ENCODE results near the gene MCAM. TPM values are rescaled to one million over a fixed set of nuclear protein-coding genes. Genes with fewer than 3 reads are reported as not detected.

Gene MCAM
- polyA plus RNA-seq, 3 donors, result not detected

- peaks cover 8% of the 10 kb centered on the region for H3K4me1 Mint-ChIP-seq
- Histone ChIP-seq H3K79me2 (ENCODE audit: insufficient read depth, low read length) (peaks cover 8% of the 10 kb centered on the region), H3K4me3 (replicated peaks in 1 of 3; ENCODE audit: low read depth in 2 of 3, low read length in 3 of 3) (no peak overlapping the region), H3K27ac (ENCODE audit: low read depth in 1 of 2, low read length in 2 of 2) (no peak overlapping the region), H3K9ac (ENCODE audit: insufficient read depth, low read length, poor library complexity, severe bottlenecking) (no peak overlapping the region), H3K9me3 (replicated peaks in 1 of 2; ENCODE audit: control insufficient read depth in 1 of 2, insufficient read depth in 1 of 2, low read length in 2 of 2) (no peaks in the 10 kb centered on the region), H3K27me3 (ENCODE audit: control insufficient read depth in 2 of 2, insufficient read depth in 2 of 2, low read length in 2 of 2) (no peaks in the 10 kb centered on the region), H3K36me3 (replicated peaks in 1 of 2; ENCODE audit: control insufficient read depth in 1 of 2, insufficient read depth in 2 of 2, low read length in 2 of 2) (no peaks in the 10 kb centered on the region), H3K4me2 (replicated peaks; ENCODE audit: extremely low read depth, low read length, poor library complexity, severe bottlenecking) (no peak overlapping the region), H4K20me1 (ENCODE audit: insufficient read depth, low read length) (no peaks in the 10 kb centered on the region), H2AFZ (ENCODE audit: insufficient read depth, low read depth, low read length, poor library complexity, severe bottlenecking) (no peak overlapping the region), H3K4me1 (ENCODE audit: control insufficient read depth in 1 of 2, insufficient read depth in 2 of 2, low read length in 2 of 2) (peaks cover 12 to 14% of the 10 kb centered on the region in 2 donors)
- WGBS (ENCODE audit: insufficient coverage), result 15% methylated on average over 1 of the region's 1 CpG
- peaks cover 7 to 14% (median 13%) of the 10 kb centered on the region in 3 donors for H3K27me3 Mint-ChIP-seq (ENCODE audit: low read depth in 3 of 3)
- intact Hi-C loops (cut with micrococcal nuclease), result no loop called here
- H3K4me3 Mint-ChIP-seq, result no peak overlapping the region
- no peak for TF ChIP-seq CTCF (IDR thresholded peaks at IDR 0.05)
- H3K27ac Mint-ChIP-seq, result no peak overlapping the region
- H3K36me3 Mint-ChIP-seq, result no peaks in the 10 kb centered on the region
- no peak for DNase-seq
- no peaks in the 10 kb centered on the region for H3K9me3 Mint-ChIP-seq
Measured at GRCh38 chr11:119330237-119330636, 13.3 kb upstream of the MCAM start.

- Histone ChIP-seq H3K9ac (ENCODE audit: insufficient read depth, low read length, poor library complexity, severe bottlenecking) (no peak overlapping the region), H3K9me3 (replicated peaks in 1 of 2; ENCODE audit: control insufficient read depth in 1 of 2, insufficient read depth in 1 of 2, low read length in 2 of 2) (no peaks in the 10 kb centered on the region), H3K27ac (ENCODE audit: low read depth in 1 of 2, low read length in 2 of 2) (no peak overlapping the region), H3K27me3 (ENCODE audit: control insufficient read depth in 2 of 2, insufficient read depth in 2 of 2, low read length in 2 of 2) (no peaks in the 10 kb centered on the region), H3K4me3 (replicated peaks in 1 of 3; ENCODE audit: low read depth in 2 of 3, low read length in 3 of 3) (no peak overlapping the region), H4K20me1 (ENCODE audit: insufficient read depth, low read length) (no peaks in the 10 kb centered on the region), H3K79me2 (ENCODE audit: insufficient read depth, low read length) (no peaks in the 10 kb centered on the region), H2AFZ (ENCODE audit: insufficient read depth, low read depth, low read length, poor library complexity, severe bottlenecking) (no peak overlapping the region), H3K36me3 (replicated peaks in 1 of 2; ENCODE audit: control insufficient read depth in 1 of 2, insufficient read depth in 2 of 2, low read length in 2 of 2) (no peaks in the 10 kb centered on the region), H3K4me2 (replicated peaks; ENCODE audit: extremely low read depth, low read length, poor library complexity, severe bottlenecking) (no peak overlapping the region), H3K4me1 (ENCODE audit: control insufficient read depth in 1 of 2, insufficient read depth in 2 of 2, low read length in 2 of 2) (peaks cover 6 to 8% of the 10 kb centered on the region in 2 donors)
- intact Hi-C loops (cut with micrococcal nuclease), result no loop called here
- H3K36me3 Mint-ChIP-seq, result no peaks in the 10 kb centered on the region
- peaks cover 3% of the 10 kb centered on the region for H3K4me1 Mint-ChIP-seq
- no peak overlapping the region for H3K27ac Mint-ChIP-seq
- peaks cover 10 to 14% (median 13%) of the 10 kb centered on the region in 3 donors for H3K27me3 Mint-ChIP-seq (ENCODE audit: low read depth in 3 of 3)
- WGBS (ENCODE audit: insufficient coverage), result no CpG with 5 or more reads among the region's 2 CpGs
- no peak for TF ChIP-seq CTCF (IDR thresholded peaks at IDR 0.05)
- H3K4me3 Mint-ChIP-seq, result no peak overlapping the region
- peaks cover 0 to 2% (median 0%) of the 10 kb centered on the region in 7 donors for H3K9me3 Mint-ChIP-seq
- DNase-seq, result no peak
Measured at GRCh38 chr11:119329320-119329719, 12.4 kb upstream of the MCAM start.

All from CD14-positive monocyte (primary cell).